Psoas muscle (tissue), 8 donors: ENCODE measurements around the gene HIRIP3. TPM values are rescaled to one million over a fixed set of nuclear protein-coding genes. Genes with fewer than 3 reads are reported as not detected.

Experiments used
- ATAC-seq, 4 donors: fragments of 200-7000 bp; cut with Tn5 transposase; one replicate each; pipeline ENCODE4 v1.9.1; 2020; ENCODE audit warnings: moderate library complexity in 3 of 4, mild to moderate bottlenecking in 2 of 4
- DNase-seq, 2 donors: peaks; one replicate each; pipeline ENCODE4 v3.0.0-alpha.2; 2020
- H3K27ac ChIP-seq: fragments of 200-600 bp; one replicate; pipeline ENCODE4 v1.8.0; 2022
- H3K27me3 ChIP-seq, 3 donors: fragments of 200-600 bp in 1 of 3; one replicate each; pipeline versions ENCODE4 v1.6.1 to v1.8.0; 2013 to 2022; ENCODE audit warnings: low read length in 2 of 3, mild to moderate bottlenecking in 2 of 3, moderate library complexity in 1 of 3; ENCODE audit not compliant: insufficient read depth in 3 of 3
- H3K36me3 ChIP-seq, 2 donors: fragments of 200-600 bp in 1 of 2; one replicate each; pipeline versions ENCODE4 v1.6.1 to v1.8.0; 2013 to 2022; ENCODE audit warnings: low read depth in 1 of 2, mild to moderate bottlenecking in 1 of 2, moderate library complexity in 1 of 2; ENCODE audit not compliant: insufficient read depth in 1 of 2
- H3K4me1 ChIP-seq: fragments of 200-600 bp; one replicate; pipeline ENCODE4 v1.8.0; 2022
- H3K4me3 ChIP-seq: fragments of 200-600 bp; one replicate; pipeline ENCODE4 v1.8.0; 2022; ENCODE audit warnings: mild to moderate bottlenecking
- H3K9me3 ChIP-seq: fragments of 200-600 bp; one replicate; pipeline ENCODE4 v1.8.0; 2022
- CTCF ChIP-seq: fragments of 200-600 bp; IDR thresholded peaks from one replicate; pipeline ENCODE4 v1.8.0; 2022; ENCODE audit warnings: antibody characterized with exemption
- WGBS, 3 donors: extraction: QIAGEN DNeasy Blood & Tissue Kit; methylation state at CpG; one replicate each; pipeline versions ENCODE4 v1.1.6 to v1.1.7; 2013; 5-methylcytosine and 5-hydroxymethylcytosine counted together
- intact Hi-C, 2 donors: fragments of 100-400 bp; cut with DNase I; formaldehyde crosslinking; loops; one replicate each; pipeline versions ENCODE4 v1.11.0 to v1.14.2; 2022
- polyA plus RNA-seq, 3 donors: library from polyadenylated mRNA; stranded (reverse); fragments of 200-250 nt; gene quantifications; one replicate each; pipeline ENCODE4 v1.2.3, GENCODE V29; 2013
- total RNA-seq, 4 donors: library from RNA; stranded (reverse); fragmentation: NEBNext Ultra II Directional in 2 of 4; extraction: Animal tissue kit (Norgen Biotek cat#: 25700) in 2 of 4; gene quantifications; one replicate each; pipeline versions ENCODE4 v1.2.1 to v1.2.4, GENCODE V29; 2021 to 2023
- donor health status: healthy with polysubstance abuse.
- donor health status: DM: no; HTN: no; CAD: no; lungs with moderate emphysema.
- donor health status: Bipolar disorder and iron deficiency.
- donor health status: healthy.
- donor health status: DM: yes; HTN: yes; CAD: no.
- donor health status: DM: no; HTN: no; CAD: no.
- donor health status: DM: no; HTN: no; CAD: no.
- donor health status: DM: yes; HTN: yes; CAD: no.

HIRIP3 gene
- total and polyA plus RNA-seq, 7 donors: 18.5 to 62.5 (median 21.6) TPM

- no peak overlapping the region for H3K4me3 ChIP-seq
- intact Hi-C loops: no loop called here
- WGBS, 3 donors: 50 to 56% (median 51%) methylated on average over 11 of the region's 11 CpGs
- peak overlapping the region; percentile 36 for H3K27ac ChIP-seq
- no peak for TF ChIP-seq CTCF
- DNase-seq (peak in 1 of 2 donors; percentile 41), ATAC-seq (peak; percentile 72 to 89 (median 80))
- H3K27me3 ChIP-seq: no peaks in the 10 kb centered on the region
- H3K4me1 ChIP-seq: peaks cover 9% of the 10 kb centered on the region
- H3K9me3 ChIP-seq: no peaks in the 10 kb centered on the region
- H3K36me3 ChIP-seq: no peaks in the 10 kb centered on the region
Measured at GRCh38 chr16:29943846-29944799, 51.3 kb downstream of the HIRIP3 start.

Other genes starting within 250 kb of the HIRIP3 start
- gene C16orf54, start 249.6 kb downstream of the HIRIP3 start, total RNA-seq: under 1 TPM; 0.24 to 0.57 (median 0.46) TPM
- gene C16orf54, start 249.6 kb downstream of the HIRIP3 start, polyA plus RNA-seq: under 1 TPM; 0.03 to 0.04 (median 0.03) TPM
- gene ZG16, start 217.4 kb downstream of the HIRIP3 start, total RNA-seq: not detected
- under 1 TPM; 0.01 to 0.03 (median 0.01) TPM for gene ZG16, start 217.4 kb downstream of the HIRIP3 start, polyA plus RNA-seq
- 10 to 100 TPM; 12.6 to 23.8 (median 14.3) TPM for gene KIF22, start 204.9 kb downstream of the HIRIP3 start, total RNA-seq
- gene KIF22, start 204.9 kb downstream of the HIRIP3 start, polyA plus RNA-seq: 10 to 100 TPM; 13.4 to 15.5 (median 15.5) TPM
- gene MAZ, start 189.1 kb downstream of the HIRIP3 start, total RNA-seq: 100 to 1,000 TPM; 112 to 161 (median 125) TPM
- 100 to 1,000 TPM in 2 of 3 donors, 10 to 100 TPM in 1; 94.9 to 193 (median 131) TPM for gene MAZ, start 189.1 kb downstream of the HIRIP3 start, polyA plus RNA-seq
- 1 to 10 TPM in 1 of 4 donors, under 1 TPM in 3; 0.22 to 1.8 (median 0.75) TPM for gene PRRT2, start 183.4 kb downstream of the HIRIP3 start, total RNA-seq
- under 1 TPM; 0.17 to 0.44 (median 0.18) TPM for gene PRRT2, start 183.4 kb downstream of the HIRIP3 start, polyA plus RNA-seq
- 10 to 100 TPM in 3 of 4 donors, 1 to 10 TPM in 1; 9.4 to 14.2 (median 11.0) TPM for gene PAGR1, start 179.5 kb downstream of the HIRIP3 start, total RNA-seq
- 10 to 100 TPM; 19.8 to 36.8 (median 35.5) TPM for gene PAGR1, start 179.5 kb downstream of the HIRIP3 start, polyA plus RNA-seq
- gene MVP, start 175.2 kb downstream of the HIRIP3 start, total RNA-seq: 10 to 100 TPM; 27.9 to 75.9 (median 51.6) TPM
- gene MVP, start 175.2 kb downstream of the HIRIP3 start, polyA plus RNA-seq: 10 to 100 TPM; 17.6 to 34.3 (median 34.1) TPM
- 10 to 100 TPM; 24.7 to 36.4 (median 32.3) TPM for gene CDIPT, start 132.4 kb downstream of the HIRIP3 start, total RNA-seq
- gene CDIPT, start 132.4 kb downstream of the HIRIP3 start, polyA plus RNA-seq: 10 to 100 TPM; 33.3 to 54.3 (median 38.5) TPM
- under 1 TPM; 0.17 to 0.86 (median 0.34) TPM for gene SEZ6L2, start 96.1 kb downstream of the HIRIP3 start, total RNA-seq
- under 1 TPM; 0.05 to 0.23 (median 0.11) TPM for gene SEZ6L2, start 96.1 kb downstream of the HIRIP3 start, polyA plus RNA-seq
- gene ASPHD1, start 95.1 kb downstream of the HIRIP3 start, total RNA-seq: under 1 TPM in 2 of 4 donors, not detected in 2; 0.17 to 0.23 TPM
- under 1 TPM in 2 of 3 donors, not detected in 1; 0.04 to 0.12 TPM for gene ASPHD1, start 95.1 kb downstream of the HIRIP3 start, polyA plus RNA-seq
- 1 to 10 TPM; 3.3 to 5.4 (median 4.1) TPM for gene KCTD13, start 69.4 kb downstream of the HIRIP3 start, total RNA-seq
- 1 to 10 TPM; 2.2 to 5.4 (median 5.1) TPM for gene KCTD13, start 69.4 kb downstream of the HIRIP3 start, polyA plus RNA-seq
- gene TMEM219, start 33.5 kb downstream of the HIRIP3 start, total RNA-seq: 10 to 100 TPM; 39.6 to 64.5 (median 50.3) TPM
- 10 to 100 TPM; 53.7 to 80.7 (median 60.4) TPM for gene TMEM219, start 33.5 kb downstream of the HIRIP3 start, polyA plus RNA-seq
- 10 to 100 TPM; 18.6 to 28.6 (median 22.0) TPM for gene TAOK2, start 21.7 kb downstream of the HIRIP3 start, total RNA-seq
- 10 to 100 TPM; 15.7 to 30.2 (median 21.8) TPM for gene TAOK2, start 21.7 kb downstream of the HIRIP3 start, polyA plus RNA-seq
- 10 to 100 TPM; 30.5 to 43.3 (median 34.1) TPM for gene INO80E, start 624 bp upstream of the HIRIP3 start, total RNA-seq
- 10 to 100 TPM; 59.8 to 86.9 (median 77.3) TPM for gene INO80E, start 624 bp upstream of the HIRIP3 start, polyA plus RNA-seq
- under 1 TPM in 2 of 4 donors, not detected in 2; 0.11 to 0.51 TPM for gene DOC2A, start 15.4 kb upstream of the HIRIP3 start, total RNA-seq
- under 1 TPM; 0.13 to 0.20 (median 0.15) TPM for gene DOC2A, start 15.4 kb upstream of the HIRIP3 start, polyA plus RNA-seq
- not detected for gene C16orf92, start 27.6 kb upstream of the HIRIP3 start, total RNA-seq
- not detected for gene C16orf92, start 27.6 kb upstream of the HIRIP3 start, polyA plus RNA-seq
- gene TLCD3B, start 35.7 kb upstream of the HIRIP3 start, total RNA-seq: 1 to 10 TPM in 1 of 4 donors, under 1 TPM in 3; 0.17 to 1.9 (median 0.23) TPM
- gene TLCD3B, start 35.7 kb upstream of the HIRIP3 start, polyA plus RNA-seq: under 1 TPM; 0.13 to 0.62 (median 0.17) TPM
- gene ALDOA, start 70.1 kb upstream of the HIRIP3 start, total RNA-seq: 1,000 to 10,000 TPM; 5,088 to 7,531 (median 6,001) TPM
- gene ALDOA, start 70.1 kb upstream of the HIRIP3 start, polyA plus RNA-seq: over 10,000 TPM in 1 of 3 donors, 1,000 to 10,000 TPM in 2; 4,532 to 12,458 (median 6,880) TPM
- gene PPP4C, start 80.4 kb upstream of the HIRIP3 start, total RNA-seq: 10 to 100 TPM; 38.1 to 64.5 (median 58.5) TPM
- gene PPP4C, start 80.4 kb upstream of the HIRIP3 start, polyA plus RNA-seq: 100 to 1,000 TPM in 2 of 3 donors, 10 to 100 TPM in 1; 79.1 to 172 (median 130) TPM
- gene TBX6, start 96.3 kb upstream of the HIRIP3 start, total RNA-seq: 1 to 10 TPM in 1 of 4 donors, under 1 TPM in 3; 0.32 to 1.0 (median 0.51) TPM
- 1 to 10 TPM in 2 of 3 donors, under 1 TPM in 1; 0.76 to 1.6 (median 1.5) TPM for gene TBX6, start 96.3 kb upstream of the HIRIP3 start, polyA plus RNA-seq
- 100 to 1,000 TPM in 1 of 4 donors, 10 to 100 TPM in 3; 47.1 to 156 (median 60.2) TPM for gene YPEL3, start 100.6 kb upstream of the HIRIP3 start, total RNA-seq
- gene YPEL3, start 100.6 kb upstream of the HIRIP3 start, polyA plus RNA-seq: 10 to 100 TPM; 24.8 to 96.2 (median 81.4) TPM
- 1 to 10 TPM in 2 of 4 donors, under 1 TPM in 2; 0.56 to 3.1 (median 1.3) TPM for gene GDPD3, start 117.9 kb upstream of the HIRIP3 start, total RNA-seq
- gene GDPD3, start 117.9 kb upstream of the HIRIP3 start, polyA plus RNA-seq: under 1 TPM; 0.48 to 0.91 (median 0.89) TPM
- gene MAPK3, start 127.6 kb upstream of the HIRIP3 start, total RNA-seq: 10 to 100 TPM; 37.2 to 45.2 (median 41.0) TPM
- 10 to 100 TPM; 25.6 to 53.0 (median 48.7) TPM for gene MAPK3, start 127.6 kb upstream of the HIRIP3 start, polyA plus RNA-seq
- gene CORO1A, start 188.0 kb upstream of the HIRIP3 start, total RNA-seq: 1 to 10 TPM; 4.0 to 6.8 (median 6.3) TPM
- gene CORO1A, start 188.0 kb upstream of the HIRIP3 start, polyA plus RNA-seq: 1 to 10 TPM; 2.7 to 6.5 (median 3.0) TPM
- gene BOLA2B, start 198.0 kb upstream of the HIRIP3 start, total RNA-seq: 10 to 100 TPM; 54.0 to 69.1 (median 60.3) TPM
- 100 to 1,000 TPM; 177 to 700 (median 243) TPM for gene BOLA2B, start 198.0 kb upstream of the HIRIP3 start, polyA plus RNA-seq
- 10 to 100 TPM; 21.6 to 45.2 (median 38.3) TPM for gene SLX1A, start 198.3 kb upstream of the HIRIP3 start, total RNA-seq
- gene SLX1A, start 198.3 kb upstream of the HIRIP3 start, polyA plus RNA-seq: 10 to 100 TPM in 2 of 3 donors, 1 to 10 TPM in 1; 9.2 to 43.3 (median 31.0) TPM
- 1 to 10 TPM; 4.2 to 5.5 (median 4.7) TPM for gene SULT1A3, start 203.6 kb upstream of the HIRIP3 start, total RNA-seq
- gene SULT1A3, start 203.6 kb upstream of the HIRIP3 start, polyA plus RNA-seq: 1 to 10 TPM; 2.7 to 4.6 (median 3.4) TPM